ENCODE results near the gene SERPINB6.

- no peak for TF ChIP-seq POLR2A (IDR thresholded peaks at IDR 0.05; ENCODE audit: low read length)
- TF ChIP-seq GATA1 (IDR thresholded peaks at IDR 0.05; ENCODE audit: low read depth, low read length): no peak
Measured at GRCh38 chr6:2949121-2949520, 22.2 kb downstream of the SERPINB6 start.

All from erythroblast (primary cell).